AG09309 (cell line): ENCODE data around the gene CELA2B.
"Not testable (repeated sequence)": the region's sequence is repeated elsewhere in the genome, so short reads cannot be mapped to it uniquely, and the experiment has no call there.

Experiments used
- DNase-seq: peaks from one replicate; pipeline ENCODE4 v3.0.0-alpha.2; 2010; ENCODE audit warnings: low read depth
- H3K4me3 ChIP-seq: 2 replicates; pipeline ENCODE4 v1.5.1; 2011; ENCODE audit warnings: mild to moderate bottlenecking, low read depth, low read length, moderate library complexity; ENCODE audit not compliant: control insufficient read depth
- CTCF ChIP-seq: IDR thresholded peaks from 2 replicates; pipeline ENCODE4 v1.5.1; 2011; ENCODE audit warnings: mild to moderate bottlenecking, low read depth, low read length, inconsistent platforms; ENCODE audit not compliant: insufficient read depth, control insufficient read depth; ENCODE audit errors: missing control alignments

The CELA2B gene

DNA sequence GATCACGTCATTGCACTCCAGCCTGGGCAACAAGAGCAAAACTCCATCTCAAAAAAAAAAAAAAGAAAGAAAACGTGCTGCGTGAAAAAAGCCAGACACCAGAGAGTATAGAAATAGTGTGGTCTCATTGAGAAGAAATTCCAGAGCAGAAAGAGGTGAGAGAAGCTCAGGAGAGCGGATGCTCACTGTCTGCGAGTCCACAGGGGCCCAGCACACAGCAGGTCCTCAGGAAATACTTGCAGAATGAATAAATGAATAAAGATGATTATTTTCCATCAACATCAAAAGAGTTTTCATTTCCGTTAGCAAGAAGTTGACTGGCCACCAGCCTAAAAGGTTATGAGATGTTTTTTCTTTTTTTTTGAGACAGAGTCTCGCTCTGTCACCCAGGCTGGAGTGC lies 33.7 kb downstream of the CELA2B start:
- no peak overlapping the region for H3K4me3 ChIP-seq
- TF ChIP-seq CTCF, result no peak
- no peak for DNase-seq

DNA sequence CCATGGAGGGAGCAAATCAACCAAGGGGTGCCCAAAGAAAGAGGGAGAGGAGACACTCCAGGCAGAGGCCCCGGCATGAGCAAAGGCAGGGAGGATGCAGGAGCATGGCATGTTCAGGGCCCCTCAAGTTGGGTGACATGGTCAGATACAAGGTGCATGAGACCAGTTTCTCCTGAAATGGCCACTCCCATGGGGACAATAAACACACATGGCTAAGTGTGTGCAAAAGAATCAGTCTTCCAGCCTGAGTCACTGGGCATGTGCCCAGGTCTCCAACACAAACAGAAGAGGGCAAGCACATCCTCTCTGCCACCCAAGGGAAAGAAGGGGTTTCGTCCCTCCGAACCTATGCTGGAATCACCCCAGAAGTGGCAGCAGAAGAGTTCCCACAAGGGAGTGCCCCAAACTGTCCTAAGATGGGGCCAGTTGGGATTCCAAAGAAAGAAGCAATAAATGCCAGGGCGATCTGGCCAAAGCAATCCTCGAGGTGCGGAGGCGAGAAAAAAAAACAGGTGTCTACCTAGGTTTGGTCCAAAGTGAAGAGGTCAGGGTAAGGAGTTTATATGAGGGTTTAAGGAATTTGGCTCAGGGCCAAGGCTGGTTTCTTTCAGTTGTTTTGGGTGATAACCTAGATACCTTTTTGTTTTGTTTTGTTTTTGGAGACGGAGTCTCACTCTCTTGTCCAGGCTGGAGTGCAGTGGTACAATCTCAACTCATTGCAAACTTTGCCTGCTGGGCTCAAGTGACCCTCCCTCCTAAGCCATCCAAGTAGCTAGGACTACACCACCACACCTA lies 34.9 kb downstream of the CELA2B start:
- TF ChIP-seq CTCF, result no peak
- H3K4me3 ChIP-seq, result no peak overlapping the region
- DNase-seq, result no peak

GRCh38 chr1:15513192-15513591 lies 37.3 kb downstream of the CELA2B start:
- no peak overlapping the region for H3K4me3 ChIP-seq
- no peak for TF ChIP-seq CTCF
- no peak for DNase-seq

DNA sequence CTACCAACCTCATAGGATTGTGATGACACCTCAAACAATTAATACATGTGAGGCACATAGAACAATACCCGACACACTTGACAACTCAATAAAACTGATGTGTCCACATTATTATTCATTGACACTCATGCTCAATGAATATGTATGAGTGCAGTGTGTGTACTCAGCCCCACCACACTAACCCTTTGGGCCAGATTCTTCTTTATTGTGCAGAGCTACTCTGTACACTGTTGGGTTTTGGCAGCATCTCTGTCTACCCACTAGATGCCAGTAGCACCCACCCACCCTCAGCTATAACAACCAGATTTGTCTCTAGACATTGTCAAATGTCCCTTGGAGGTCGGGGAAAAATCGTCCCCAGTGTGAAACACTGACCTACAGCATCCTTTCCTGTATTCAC lies 38.0 kb downstream of the CELA2B start:
- H3K4me3 ChIP-seq, result no peak overlapping the region
- no peak for DNase-seq
- TF ChIP-seq CTCF, result no peak

DNA sequence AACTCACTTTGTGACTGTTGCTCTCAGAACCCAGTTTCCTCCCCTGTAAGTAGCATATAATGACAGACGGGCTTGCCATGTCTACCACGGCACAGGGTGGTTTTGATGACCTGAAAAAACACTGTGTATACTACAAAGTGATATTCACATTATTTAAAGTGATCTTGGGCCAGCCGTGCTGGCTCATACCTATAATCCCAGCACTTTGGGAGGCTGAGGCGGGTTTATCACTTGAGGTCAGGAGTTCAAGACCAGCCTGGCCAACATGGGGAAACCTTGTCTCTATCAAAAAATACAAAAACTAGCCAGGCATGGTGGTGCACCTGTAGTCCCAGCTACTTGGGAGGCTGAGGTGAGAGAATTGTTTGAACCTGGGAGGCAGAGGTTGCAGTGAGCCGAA lies 38.7 kb downstream of the CELA2B start:
- not testable (repeated sequence) for DNase-seq, H3K4me3 ChIP-seq

- no peak overlapping the region for H3K4me3 ChIP-seq
- no peak for DNase-seq
- TF ChIP-seq CTCF, result no peak
Observed at GRCh38 chr1:15515022-15515663, 39.2 kb downstream of the CELA2B start.

GRCh38 chr1:15519625-15520024 lies 43.7 kb downstream of the CELA2B start:
- H3K4me3 ChIP-seq, result no peak overlapping the region
- no peak for TF ChIP-seq CTCF
- no peak for DNase-seq

GRCh38 chr1:15521206-15521906 lies 45.5 kb downstream of the CELA2B start:
- H3K4me3 ChIP-seq, DNase-seq: not testable (repeated sequence)
